IMR-90 (cell line): ENCODE data around the gene AKT2. TPM values are rescaled to one million over a fixed set of nuclear protein-coding genes. Genes with fewer than 3 reads are reported as not detected.

Experiments used
- ATAC-seq: fragments of 200-7000 bp; cut with Tn5 transposase; 2 replicates; pipeline ENCODE4 v1.9.1; 2020; ENCODE audit warnings: low read depth, mild to moderate bottlenecking, moderate library complexity
- BruUV-seq: library from RNA; stranded (reverse); fragments of 400-500 nt; replicated peaks from 2 replicates; lab custom pipeline; 2021; lab: Mats Ljungman, UMichigan
- CTCF ChIA-PET: fragments of 300-600 bp; formaldehyde crosslinking; extraction: SDS; loops from one replicate; lab custom pipeline; 2021; ENCODE audit warnings: antibody characterized with exemption; lab: Yijun Ruan, JAX
- POLR2A ChIA-PET: fragments of 300-600 bp; sonication (Branson Sonifier 250); formaldehyde crosslinking; loops from one replicate; lab custom pipeline; 2022; ENCODE audit warnings: antibody characterized with exemption; ENCODE audit not compliant: unreplicated experiment; lab: Charles Lee
- DNase-seq: peaks from one replicate; pipeline ENCODE4 v3.0.0; 2013
- H2AFZ ChIP-seq: replicated peaks from 2 replicates; pipeline ENCODE3; 2013; ENCODE audit warnings: low read length, mild to moderate bottlenecking; ENCODE audit not compliant: poor library complexity
- H2AK5ac ChIP-seq: 2 replicates; pipeline ENCODE4 v1.6.1; 2013; ENCODE audit warnings: low read depth, low read length, inconsistent platforms
- H2AK9ac ChIP-seq: replicated peaks from 2 replicates; pipeline ENCODE3; 2013; ENCODE audit warnings: mild to moderate bottlenecking, low read depth, low read length, moderate library complexity; ENCODE audit not compliant: poor library complexity
- H2BK120ac ChIP-seq: 2 replicates; pipeline ENCODE4 v1.6.1; 2013; ENCODE audit warnings: low read depth, low read length, inconsistent platforms
- H2BK15ac ChIP-seq: 3 replicates; pipeline ENCODE4 v1.6.1; 2013; ENCODE audit warnings: low read depth, low read length, inconsistent platforms
- H2BK20ac ChIP-seq: 2 replicates; pipeline ENCODE4 v1.6.1; 2013; ENCODE audit warnings: low read depth, mild to moderate bottlenecking, inconsistent platforms, low read length, moderate library complexity
- H2BK5ac ChIP-seq: 2 replicates; pipeline ENCODE4 v1.6.1; 2013; ENCODE audit warnings: mild to moderate bottlenecking, low read depth, low read length, inconsistent platforms; ENCODE audit not compliant: poor library complexity, severe bottlenecking
- H3K14ac ChIP-seq: replicated peaks from 2 replicates; pipeline ENCODE4 v1.6.1; 2013; ENCODE audit warnings: low read depth, low read length, inconsistent platforms
- H3K18ac ChIP-seq: 2 replicates; pipeline ENCODE4 v1.6.1; 2013; ENCODE audit warnings: low read depth, low read length, control low read depth
- H3K23ac ChIP-seq: 2 replicates; pipeline ENCODE4 v1.6.1; 2013; ENCODE audit warnings: low read depth, low read length, inconsistent platforms
- H3K27ac ChIP-seq: 2 replicates; pipeline ENCODE4 v1.5.1; 2013; ENCODE audit warnings: mild to moderate bottlenecking, control low read depth, low read length; ENCODE audit not compliant: insufficient read depth
- H3K27me3 ChIP-seq: 2 replicates; pipeline ENCODE4 v1.6.1; 2013; ENCODE audit warnings: low read length; ENCODE audit not compliant: control insufficient read depth, insufficient read depth
- H3K36me3 ChIP-seq: 2 replicates; pipeline ENCODE4 v1.6.1; 2013; ENCODE audit warnings: low read length, mixed read lengths; ENCODE audit not compliant: control insufficient read depth, insufficient read depth
- H3K4ac ChIP-seq: 2 replicates; pipeline ENCODE4 v1.6.1; 2013; ENCODE audit warnings: low read depth, low read length, inconsistent platforms
- H3K4me1 ChIP-seq: 2 replicates; pipeline ENCODE4 v1.6.1; 2013; ENCODE audit warnings: low read length, mixed read lengths; ENCODE audit not compliant: control insufficient read depth, insufficient read depth
- H3K4me2 ChIP-seq: 2 replicates; pipeline ENCODE4 v1.6.1; 2013; ENCODE audit warnings: low read depth, mild to moderate bottlenecking, control low read depth, low read length, moderate library complexity
- H3K4me3 ChIP-seq: 2 replicates; pipeline ENCODE4 v1.5.1; 2013; ENCODE audit warnings: low read depth, mild to moderate bottlenecking, control low read depth, low read length, moderate library complexity; ENCODE audit not compliant: insufficient read depth
- H3K56ac ChIP-seq: 2 replicates; pipeline ENCODE4 v1.6.1; 2013; ENCODE audit warnings: low read length, inconsistent platforms; ENCODE audit not compliant: insufficient read depth; ENCODE audit errors: extremely low read depth
- H3K79me1 ChIP-seq, 2 experiments: 2 replicates each; pipeline ENCODE4 v1.6.1; 2013; ENCODE audit warnings: low read length in 2 of 2, inconsistent platforms in 1 of 2, low read depth in 1 of 2
- H3K9ac ChIP-seq: 2 replicates; pipeline ENCODE4 v1.6.1; 2013; ENCODE audit warnings: low read depth, low read length, control low read depth
- H3K9me1 ChIP-seq: 2 replicates; pipeline ENCODE4 v1.6.1; 2013; ENCODE audit warnings: low read length, inconsistent platforms; ENCODE audit not compliant: insufficient read depth
- H3K9me3 ChIP-seq: 2 replicates; pipeline ENCODE4 v1.6.1; 2013; ENCODE audit warnings: low read length; ENCODE audit not compliant: control insufficient read depth, insufficient read depth
- H4K20me1 ChIP-seq: 2 replicates; pipeline ENCODE4 v1.6.1; 2013; ENCODE audit warnings: low read length, inconsistent platforms; ENCODE audit not compliant: insufficient read depth
- H4K5ac ChIP-seq: 2 replicates; pipeline ENCODE4 v1.6.1; 2013; ENCODE audit warnings: mild to moderate bottlenecking, low read depth, low read length, control low read depth
- H4K8ac ChIP-seq, 2 experiments: 2 replicates each; pipeline ENCODE4 v1.6.1; 2013; ENCODE audit warnings: low read depth in 2 of 2, low read length in 2 of 2, control low read depth in 1 of 2, inconsistent platforms in 1 of 2
- H4K91ac ChIP-seq: 2 replicates; pipeline ENCODE4 v1.6.1; 2013; ENCODE audit warnings: low read depth, low read length, inconsistent platforms; ENCODE audit not compliant: insufficient read depth
- CHD1 ChIP-seq: IDR thresholded peaks from 2 replicates; pipeline ENCODE4 v1.6.1; 2012; ENCODE audit warnings: low read depth, low read length, improper control_type of control experiment
- FOS ChIP-seq: fragments of 150-350 bp; IDR thresholded peaks from 2 replicates; pipeline ENCODE4 v1.6.1; 2016; ENCODE audit warnings: low read depth, low read length
- MAZ ChIP-seq: IDR thresholded peaks from 2 replicates; pipeline ENCODE4 v1.6.1; 2012; ENCODE audit warnings: low read depth, mild to moderate bottlenecking, low read length, improper control_type of control experiment, moderate library complexity, borderline replicate concordance
- MXI1 ChIP-seq: IDR thresholded peaks from 2 replicates; pipeline ENCODE4 v1.6.1; 2012; ENCODE audit warnings: low read depth, mild to moderate bottlenecking, low read length, moderate library complexity, borderline replicate concordance
- POLR2A ChIP-seq: IDR thresholded peaks from 2 replicates; pipeline ENCODE4 v1.6.1; 2012; ENCODE audit warnings: mild to moderate bottlenecking, low read depth, low read length
- RAD21 ChIP-seq: IDR thresholded peaks from 2 replicates; pipeline ENCODE4 v1.6.1; 2012; ENCODE audit warnings: low read length, improper control_type of control experiment
- RFX5 ChIP-seq: IDR thresholded peaks from 2 replicates; pipeline ENCODE4 v1.8.0; 2012; ENCODE audit warnings: low read depth, mild to moderate bottlenecking, low read length, moderate library complexity
- SMC3 ChIP-seq: fragments of 150-350 bp; IDR thresholded peaks from 2 replicates; pipeline ENCODE4 v1.6.1; 2016; ENCODE audit warnings: low read depth, mild to moderate bottlenecking, antibody characterized with exemption, low read length, moderate library complexity
- WGBS, 2 experiments: methylation state at CpG; one replicate each; pipeline versions ENCODE4 v1.1.5 to v1.1.7; 2013; ENCODE audit warnings: missing lambda C conversion rate in 2 of 2; ENCODE audit not compliant: insufficient read length in 1 of 2; ENCODE audit errors: extremely low coverage in 2 of 2; 5-methylcytosine and 5-hydroxymethylcytosine counted together
- dilution Hi-C: fragments of 300-500 bp; cut with HindIII; formaldehyde crosslinking; loops from one replicate; pipeline ENCODE4 v1.14.3; 2018; ENCODE audit warnings: low sequenced_read_pairs; ENCODE audit not compliant: unreplicated experiment
- in situ Hi-C: fragments of 300-500 bp; cut with MboI; formaldehyde crosslinking; loops from 3 replicates; pipeline ENCODE4 v1.14.3; 2019; ENCODE audit warnings: low sequenced_read_pairs, inconsistent platforms, mixed read lengths
- intact Hi-C: fragments of 100-400 bp; cut with micrococcal nuclease; formaldehyde crosslinking; loops from 2 replicates; pipeline ENCODE4 v1.10.0; 2022
- polyA plus RNA-seq, 3 experiments: library from polyadenylated mRNA; depleted of rRNA; stranded (reverse); fragments of >200 nt; gene quantifications; 2 replicates each; pipeline ENCODE4 v1.2.3, GENCODE V29; 2012; ENCODE audit warnings: low replicate concordance in 1 of 3
- total RNA-seq: library from RNA; depleted of rRNA; stranded (reverse); fragments of >200 nt; gene quantifications from 2 replicates; pipeline ENCODE4 v1.2.3, GENCODE V29; 2012
- TF ChIP-seq, protein P1 (sequence below): conservative IDR thresholded peaks from 2 replicates; pipeline ENCODE4 v1.5.1; 2012; ENCODE audit warnings: mild to moderate bottlenecking, low read depth, low read length, improper control_type of control experiment
- TF ChIP-seq, protein P2 (sequence below): fragments of 150-350 bp; IDR thresholded peaks from 2 replicates; pipeline ENCODE4 v1.6.1; 2017; ENCODE audit warnings: mild to moderate bottlenecking, antibody characterized with exemption, low read length, low read depth

The AKT2 gene
- total and polyA plus RNA-seq, 2 of the 4 experiments (the other 2 are of a cell fraction), result 61.5 to 104 TPM

DNA sequence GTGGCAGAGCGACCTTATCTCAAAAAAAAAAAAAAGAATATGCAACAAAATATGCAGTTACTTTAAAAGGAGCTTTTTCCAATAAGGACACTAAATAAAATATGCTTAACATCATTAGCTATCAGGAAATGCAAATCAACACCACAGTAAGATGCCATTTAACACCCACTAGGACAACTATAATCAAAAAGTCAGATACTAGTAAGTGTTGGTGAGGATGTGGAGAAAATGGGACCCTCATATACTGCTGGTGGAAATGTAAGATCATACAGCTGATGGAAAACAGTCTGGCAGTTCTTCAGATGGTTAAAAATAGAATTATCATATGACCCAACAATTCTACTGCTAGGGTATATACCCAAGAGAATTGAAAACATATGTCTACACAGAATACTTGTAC is 24.5 kb upstream of the AKT2 start:
- WGBS, 2 experiments, result no CpG with 5 or more reads among the region's 1 CpG
- no peak for DNase-seq

More for the DNA sequence above, 24.5 kb upstream of the AKT2 start:
- no peaks in the 10 kb centered on the region for H3K9me3 ChIP-seq
- no peak overlapping the region for H3K18ac ChIP-seq
- no peak overlapping the region for H3K56ac ChIP-seq
- no peak overlapping the region for H2AK5ac ChIP-seq
- no peaks in the 10 kb centered on the region for H3K79me1 ChIP-seq
- H4K8ac ChIP-seq, result no peak overlapping the region
- H4K20me1 ChIP-seq, result no peaks in the 10 kb centered on the region
- H3K4me3 ChIP-seq, result no peak overlapping the region
- POLR2A ChIA-PET, result no interaction called here
- H3K4me1 ChIP-seq, result no peaks in the 10 kb centered on the region
- no TSS peak for BruUV-seq
- no peak overlapping the region for H2BK5ac ChIP-seq
- H2AFZ ChIP-seq, result no peak overlapping the region
- H3K9me1 ChIP-seq, result no peaks in the 10 kb centered on the region
- H4K5ac ChIP-seq, result no peak overlapping the region
- no peaks in the 10 kb centered on the region for H3K27me3 ChIP-seq
- intact Hi-C loops, result loop anchor here (5.0 to 10.0 kb wide), 3 partner anchors 115 to 213 kb away; partner anchors contain the start of gene SERTAD1
- no peak overlapping the region for H2AK9ac ChIP-seq
- TF ChIP-seq SMC3 (no peak), RFX5 (no peak), FOS (no peak), MXI1 (no peak), MAZ (no peak), POLR2A (no peak), CHD1 (no peak), RAD21 (no peak)
- TF ChIP-seq, protein P1, sequence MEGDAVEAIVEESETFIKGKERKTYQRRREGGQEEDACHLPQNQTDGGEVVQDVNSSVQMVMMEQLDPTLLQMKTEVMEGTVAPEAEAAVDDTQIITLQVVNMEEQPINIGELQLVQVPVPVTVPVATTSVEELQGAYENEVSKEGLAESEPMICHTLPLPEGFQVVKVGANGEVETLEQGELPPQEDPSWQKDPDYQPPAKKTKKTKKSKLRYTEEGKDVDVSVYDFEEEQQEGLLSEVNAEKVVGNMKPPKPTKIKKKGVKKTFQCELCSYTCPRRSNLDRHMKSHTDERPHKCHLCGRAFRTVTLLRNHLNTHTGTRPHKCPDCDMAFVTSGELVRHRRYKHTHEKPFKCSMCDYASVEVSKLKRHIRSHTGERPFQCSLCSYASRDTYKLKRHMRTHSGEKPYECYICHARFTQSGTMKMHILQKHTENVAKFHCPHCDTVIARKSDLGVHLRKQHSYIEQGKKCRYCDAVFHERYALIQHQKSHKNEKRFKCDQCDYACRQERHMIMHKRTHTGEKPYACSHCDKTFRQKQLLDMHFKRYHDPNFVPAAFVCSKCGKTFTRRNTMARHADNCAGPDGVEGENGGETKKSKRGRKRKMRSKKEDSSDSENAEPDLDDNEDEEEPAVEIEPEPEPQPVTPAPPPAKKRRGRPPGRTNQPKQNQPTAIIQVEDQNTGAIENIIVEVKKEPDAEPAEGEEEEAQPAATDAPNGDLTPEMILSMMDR, result no peak
- TF ChIP-seq, protein P2, sequence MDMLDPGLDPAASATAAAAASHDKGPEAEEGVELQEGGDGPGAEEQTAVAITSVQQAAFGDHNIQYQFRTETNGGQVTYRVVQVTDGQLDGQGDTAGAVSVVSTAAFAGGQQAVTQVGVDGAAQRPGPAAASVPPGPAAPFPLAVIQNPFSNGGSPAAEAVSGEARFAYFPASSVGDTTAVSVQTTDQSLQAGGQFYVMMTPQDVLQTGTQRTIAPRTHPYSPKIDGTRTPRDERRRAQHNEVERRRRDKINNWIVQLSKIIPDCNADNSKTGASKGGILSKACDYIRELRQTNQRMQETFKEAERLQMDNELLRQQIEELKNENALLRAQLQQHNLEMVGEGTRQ, result no peak
- CTCF ChIA-PET, result no interaction called here
- H2BK120ac ChIP-seq, result no peak overlapping the region
- H4K91ac ChIP-seq, result no peak overlapping the region
- dilution Hi-C loops, result no loop called here
- no peak overlapping the region for H2BK20ac ChIP-seq
- no peak overlapping the region for H3K23ac ChIP-seq
- H3K14ac ChIP-seq, result no peak overlapping the region
- in situ Hi-C loops, result loop anchor here (10.0 to 25.0 kb wide), 2 partner anchors 203 to 295 kb away; partner anchors contain the start of gene LTBP4
- H2BK15ac ChIP-seq, result no peak overlapping the region
- no peaks in the 10 kb centered on the region for H3K36me3 ChIP-seq
- H3K9ac ChIP-seq, result no peak overlapping the region
- no peak overlapping the region for H3K4ac ChIP-seq
- no peak overlapping the region for H3K4me2 ChIP-seq
- ATAC-seq, result no peak
- no peak overlapping the region for H3K27ac ChIP-seq
